Lower lobe of right lung (tissue), 2 donors: ENCODE measurements around the gene ULK4. TPM values are rescaled to one million over a fixed set of nuclear protein-coding genes. Genes with fewer than 3 reads are reported as not detected.

Experiments used
- ATAC-seq, 2 donors: fragments of 200-7000 bp; cut with Tn5 transposase; one replicate each; pipeline ENCODE4 v1.9.1; 2020 to 2022; ENCODE audit warnings: mild to moderate bottlenecking in 2 of 2, moderate library complexity in 2 of 2
- DNase-seq: peaks from one replicate; pipeline ENCODE4 v3.0.0-alpha.2; 2020
- H3K27ac ChIP-seq: fragments of 200-600 bp; one replicate; pipeline ENCODE4 v1.8.0; 2022
- H3K27me3 ChIP-seq: fragments of 200-600 bp; one replicate; pipeline ENCODE4 v1.8.0; 2022; ENCODE audit warnings: low read depth
- H3K36me3 ChIP-seq: fragments of 200-600 bp; one replicate; pipeline ENCODE4 v1.8.0; 2022; ENCODE audit warnings: mild to moderate bottlenecking
- H3K4me1 ChIP-seq: fragments of 200-600 bp; one replicate; pipeline ENCODE4 v1.8.0; 2022
- H3K4me3 ChIP-seq: fragments of 200-600 bp; one replicate; pipeline ENCODE4 v1.8.0; 2022; ENCODE audit warnings: mild to moderate bottlenecking
- H3K9me3 ChIP-seq: fragments of 200-600 bp; one replicate; pipeline ENCODE4 v1.8.0; 2022
- intact Hi-C: fragments of 100-400 bp; cut with DNase I; formaldehyde crosslinking; loops from one replicate; pipeline ENCODE4 v1.11.0; 2022
- total RNA-seq: library from RNA; stranded (reverse); fragmentation: NEBNext Ultra II Directional; extraction: Animal tissue kit (Norgen Biotek cat#: 25700); gene quantifications from one replicate; pipeline ENCODE4 v1.2.1, GENCODE V29; 2021
- TF ChIP-seq, protein P1 (sequence below): fragments of 200-600 bp; IDR thresholded peaks from one replicate; pipeline ENCODE4 v1.8.0; 2022; ENCODE audit warnings: antibody characterized with exemption, mild to moderate bottlenecking
- donor health status: DM: no; HTN: yes; CAD: no; lungs with severe emphysema.

ULK4 gene
- total RNA-seq, 1 donor from 2014 or later: 11.4 TPM

DNA sequence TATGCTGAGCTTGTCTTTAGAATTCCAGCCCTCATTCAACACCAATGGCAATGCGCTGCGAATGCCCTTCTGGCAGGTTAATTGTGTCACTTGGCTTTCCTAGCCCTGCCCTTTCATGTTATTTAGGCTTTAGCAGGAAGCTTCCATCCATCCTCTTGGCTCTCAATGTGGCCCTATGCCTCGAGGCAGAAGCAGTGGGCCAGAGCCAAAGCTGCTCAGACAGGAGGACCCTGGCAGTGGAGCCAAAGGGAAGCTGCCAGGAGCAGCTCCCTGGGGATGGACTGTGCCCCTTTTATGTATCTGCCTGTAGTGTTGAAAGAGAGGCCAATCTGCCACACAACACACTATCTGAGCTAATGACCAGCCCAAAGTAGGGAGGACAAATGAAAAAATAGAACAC, 386.2 kb downstream of the ULK4 start:
- Histone ChIP-seq H3K4me3 (no peak overlapping the region), H3K27ac (no peak overlapping the region), H3K9me3 (no peaks in the 10 kb centered on the region), H3K4me1 (no peaks in the 10 kb centered on the region), H3K27me3 (no peaks in the 10 kb centered on the region), H3K36me3 (no peaks in the 10 kb centered on the region)
- DNase-seq (no peak), ATAC-seq (no peak)
- intact Hi-C loops: no loop called here
- TF ChIP-seq, protein P1, sequence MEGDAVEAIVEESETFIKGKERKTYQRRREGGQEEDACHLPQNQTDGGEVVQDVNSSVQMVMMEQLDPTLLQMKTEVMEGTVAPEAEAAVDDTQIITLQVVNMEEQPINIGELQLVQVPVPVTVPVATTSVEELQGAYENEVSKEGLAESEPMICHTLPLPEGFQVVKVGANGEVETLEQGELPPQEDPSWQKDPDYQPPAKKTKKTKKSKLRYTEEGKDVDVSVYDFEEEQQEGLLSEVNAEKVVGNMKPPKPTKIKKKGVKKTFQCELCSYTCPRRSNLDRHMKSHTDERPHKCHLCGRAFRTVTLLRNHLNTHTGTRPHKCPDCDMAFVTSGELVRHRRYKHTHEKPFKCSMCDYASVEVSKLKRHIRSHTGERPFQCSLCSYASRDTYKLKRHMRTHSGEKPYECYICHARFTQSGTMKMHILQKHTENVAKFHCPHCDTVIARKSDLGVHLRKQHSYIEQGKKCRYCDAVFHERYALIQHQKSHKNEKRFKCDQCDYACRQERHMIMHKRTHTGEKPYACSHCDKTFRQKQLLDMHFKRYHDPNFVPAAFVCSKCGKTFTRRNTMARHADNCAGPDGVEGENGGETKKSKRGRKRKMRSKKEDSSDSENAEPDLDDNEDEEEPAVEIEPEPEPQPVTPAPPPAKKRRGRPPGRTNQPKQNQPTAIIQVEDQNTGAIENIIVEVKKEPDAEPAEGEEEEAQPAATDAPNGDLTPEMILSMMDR: no peak

GRCh38 chr3:41574900-41575299, 387.0 kb downstream of the ULK4 start:
- H3K27me3 ChIP-seq: no peaks in the 10 kb centered on the region
- no peaks in the 10 kb centered on the region for H3K4me1 ChIP-seq
- H3K27ac ChIP-seq: no peak overlapping the region
- H3K4me3 ChIP-seq: no peak overlapping the region
- H3K9me3 ChIP-seq: no peaks in the 10 kb centered on the region
- no peak for DNase-seq
- TF ChIP-seq, protein P1: no peak
- no peak for ATAC-seq
- no peaks in the 10 kb centered on the region for H3K36me3 ChIP-seq
- intact Hi-C loops: no loop called here

DNA sequence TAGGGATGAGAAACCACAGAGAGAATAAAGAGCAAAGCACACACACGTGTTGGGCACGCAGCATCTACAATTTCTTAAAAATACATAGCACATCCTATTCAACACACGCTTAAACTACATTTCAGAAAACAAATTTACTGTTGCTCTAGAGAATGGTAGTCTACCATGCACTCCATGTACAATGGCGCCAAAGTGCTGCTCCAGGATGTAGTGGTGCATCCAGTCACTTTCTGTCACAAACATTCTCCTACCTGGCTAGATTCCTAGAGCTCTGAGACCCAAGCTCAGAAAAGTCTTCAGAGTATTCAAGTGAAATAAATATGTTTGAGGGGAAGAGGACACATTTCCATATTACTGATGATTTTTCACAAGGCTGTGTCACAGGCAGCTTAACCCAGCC, 388.3 kb downstream of the ULK4 start:
- H3K4me3 ChIP-seq: no peak overlapping the region
- intact Hi-C loops: no loop called here
- no peak for ATAC-seq

GRCh38 chr3:41572092-41572491, 389.8 kb downstream of the ULK4 start:
- intact Hi-C loops: no loop called here
- ATAC-seq: no peak

More for the DNA sequence above, 388.3 kb downstream of the ULK4 start:
- TF ChIP-seq, protein P1: no peak
- Histone ChIP-seq H3K36me3 (no peaks in the 10 kb centered on the region), H3K9me3 (no peaks in the 10 kb centered on the region), H3K27me3 (no peaks in the 10 kb centered on the region), H3K27ac (no peak overlapping the region), H3K4me1 (no peaks in the 10 kb centered on the region)
- DNase-seq: no peak

GRCh38 chr3:41569632-41570305, 392.1 kb downstream of the ULK4 start:
- Histone ChIP-seq H3K27me3 (no peaks in the 10 kb centered on the region), H3K4me3 (no peak overlapping the region), H3K27ac (no peak overlapping the region), H3K4me1 (no peaks in the 10 kb centered on the region), H3K9me3 (no peaks in the 10 kb centered on the region), H3K36me3 (no peaks in the 10 kb centered on the region)
- TF ChIP-seq, protein P1: no peak
- intact Hi-C loops: no loop called here
- ATAC-seq: no peak
- DNase-seq: no peak

More at GRCh38 chr3:41572092-41572491, 389.8 kb downstream of the ULK4 start:
- no peaks in the 10 kb centered on the region for H3K27me3 ChIP-seq
- H3K36me3 ChIP-seq: no peaks in the 10 kb centered on the region
- TF ChIP-seq, protein P1: no peak
- no peaks in the 10 kb centered on the region for H3K4me1 ChIP-seq
- H3K9me3 ChIP-seq: no peaks in the 10 kb centered on the region
- H3K4me3 ChIP-seq: no peak overlapping the region
- H3K27ac ChIP-seq: no peak overlapping the region
- no peak for DNase-seq
